ENCODE results near the gene NOVA1. TPM values are rescaled to one million over a fixed set of nuclear protein-coding genes. Genes with fewer than 3 reads are reported as not detected.

The NOVA1 gene
- total RNA-seq, 1 experiment from 2014 or later = not detected

- no peaks in the 10 kb centered on the region for H4K20me1 ChIP-seq (ENCODE audit: insufficient read depth)
- H3K27me3 ChIP-seq (ENCODE audit: insufficient read depth, low read length) = no peaks in the 10 kb centered on the region
- TF ChIP-seq CTCF (IDR thresholded peaks at IDR 0.05 in 2 of 3, conservative IDR thresholded peaks at IDR 0.05 in 1 of 3; ENCODE audit: borderline replicate concordance in 1 of 3, insufficient read depth in 1 of 3, low read depth in 2 of 3, low read length in 2 of 3) (no peak), POLR2AphosphoS5 (IDR thresholded peaks at IDR 0.05; ENCODE audit: low read depth, low read length) (no peak), FOSL1 (IDR thresholded peaks at IDR 0.05; ENCODE audit: low read depth) (no peak), TCF7L2 (IDR thresholded peaks at IDR 0.05; ENCODE audit: borderline replicate concordance, extremely low read depth, insufficient read depth, insufficient read length) (no peak), EZH2 (IDR thresholded peaks at IDR 0.05) (no peak), EZH2phosphoT487 (IDR thresholded peaks at IDR 0.05; ENCODE audit: borderline replicate concordance) (no peak), ZFX (IDR thresholded peaks at IDR 0.05) (no peak)
- no peak overlapping the region for H3K4me3 ChIP-seq (replicated peaks in 1 of 2; ENCODE audit: low read depth in 1 of 2, low read length in 2 of 2)
- ChIA-PET RAD21 (ENCODE audit: low non-redundant PET in 1 of 2, low total read pairs in 2 of 2, uncharacterized antibody in 2 of 2, unreplicated experiment in 2 of 2) (no interaction called here), POLR2A (no interaction called here), CTCF (no interaction called here)
- peaks cover 0 to 32% of the 10 kb centered on the region in 2 experiments; a peak in 2 of 4 replicates for H3K9me3 ChIP-seq (ENCODE audit: control insufficient read depth in 1 of 2, insufficient read depth in 1 of 2, low read depth in 1 of 2, low read length in 2 of 2)
- no peaks in the 10 kb centered on the region for H3K36me3 ChIP-seq (ENCODE audit: control insufficient read depth in 1 of 2, insufficient read depth in 2 of 2, low read length in 2 of 2)
- BruUV-seq (replicated peaks) = no TSS peak
- no peak overlapping the region for H2AFZ ChIP-seq (ENCODE audit: low read depth, low read length, poor library complexity, severe bottlenecking)
- DNase-seq (ENCODE audit: low read depth, low spot score) (no peak), ATAC-seq (no peak)
- no peaks in the 10 kb centered on the region for H3K79me2 ChIP-seq (ENCODE audit: insufficient read depth, low read length)
- H3K27ac ChIP-seq (ENCODE audit: low read depth, low read length) = no peak overlapping the region
- intact Hi-C loops (cut with micrococcal nuclease) = no loop called here
- no peak overlapping the region for H3K4me2 ChIP-seq (ENCODE audit: low read length)
- no peak overlapping the region for H3K9ac ChIP-seq (ENCODE audit: low read length)
- no peaks in the 10 kb centered on the region for H3K9me2 ChIP-seq (ENCODE audit: insufficient read depth)
- no peaks in the 10 kb centered on the region for H3K4me1 ChIP-seq (ENCODE audit: control insufficient read depth in 1 of 2, insufficient read depth in 2 of 2, low read length in 2 of 2)
Observed at GRCh38 chr14:26599291-26599690, 1.5 kb upstream of the NOVA1 start.

GRCh38 chr14:26598672-26599131 is 869 bp upstream of the NOVA1 start:
- no TSS peak for BruUV-seq (replicated peaks)
- no peak overlapping the region for H3K9ac ChIP-seq (ENCODE audit: low read length)
- H3K4me2 ChIP-seq (ENCODE audit: low read length) = no peak overlapping the region
- H3K27me3 ChIP-seq (ENCODE audit: insufficient read depth, low read length) = no peaks in the 10 kb centered on the region
- CTCF ChIA-PET = no interaction called here
- TF ChIP-seq SIN3A (IDR thresholded peaks at IDR 0.05; ENCODE audit: low read depth) = no peak
- no peak for TF ChIP-seq POLR2A (IDR thresholded peaks at IDR 0.05; ENCODE audit: borderline replicate concordance, extremely low read depth, insufficient read depth, insufficient read length)
- no peak for TF ChIP-seq MAX (IDR thresholded peaks at IDR 0.05)
- no peaks in the 10 kb centered on the region for H3K79me2 ChIP-seq (ENCODE audit: insufficient read depth, low read length)
- RAD21 ChIA-PET (ENCODE audit: low non-redundant PET in 1 of 2, low total read pairs in 2 of 2, uncharacterized antibody in 2 of 2, unreplicated experiment in 2 of 2) = no interaction called here
- H3K4me1 ChIP-seq (ENCODE audit: control insufficient read depth in 1 of 2, insufficient read depth in 2 of 2, low read length in 2 of 2) = no peaks in the 10 kb centered on the region
- DNase-seq (ENCODE audit: low read depth, low spot score) (no peak), ATAC-seq (no peak)
- POLR2A ChIA-PET = no interaction called here
- peaks cover 0 to 34% of the 10 kb centered on the region in 2 experiments; a peak in 2 of 4 replicates for H3K9me3 ChIP-seq (ENCODE audit: control insufficient read depth in 1 of 2, insufficient read depth in 1 of 2, low read depth in 1 of 2, low read length in 2 of 2)
- H2AFZ ChIP-seq (ENCODE audit: low read depth, low read length, poor library complexity, severe bottlenecking) = no peak overlapping the region
- no peak overlapping the region for H3K4me3 ChIP-seq (replicated peaks in 1 of 2; ENCODE audit: low read depth in 1 of 2, low read length in 2 of 2)
- H3K9me2 ChIP-seq (ENCODE audit: insufficient read depth) = no peaks in the 10 kb centered on the region
- no peaks in the 10 kb centered on the region for H4K20me1 ChIP-seq (ENCODE audit: insufficient read depth)
- no peak overlapping the region for H3K27ac ChIP-seq (ENCODE audit: low read depth, low read length)
- intact Hi-C loops (cut with micrococcal nuclease) = no loop called here
- no peaks in the 10 kb centered on the region for H3K36me3 ChIP-seq (ENCODE audit: control insufficient read depth in 1 of 2, insufficient read depth in 2 of 2, low read length in 2 of 2)

Data from HCT116 (cell line).